K562 (cell line): ENCODE measurements around the gene IL10. TPM values are rescaled to one million over a fixed set of nuclear protein-coding genes. Genes with fewer than 3 reads are reported as not detected.
A peak's percentile ranks its signal among the peaks of the same experiment; 100 is the strongest.

Experiments used
- CC2D1A ChIP-seq: fragments of 450-650 bp; IDR thresholded peaks from 2 replicates; pipeline ENCODE4 v1.6.1; 2017; ENCODE audit warnings: mild to moderate bottlenecking
- DEAF1 ChIP-seq: fragments of 450-650 bp; formaldehyde crosslinking; IDR thresholded peaks from 2 replicates; pipeline ENCODE4 v1.4.0; 2020; ENCODE audit warnings: mild to moderate bottlenecking, moderate library complexity
- ELF2 ChIP-seq: fragments of 250-450 bp; sonication (Bioruptor Pico); IDR thresholded peaks from 2 replicates; pipeline ENCODE4 v1.5.0; 2021; ENCODE audit warnings: mild to moderate bottlenecking
- KDM5B ChIP-seq: fragments of 200-600 bp; sonication (generic); IDR thresholded peaks from 2 replicates; pipeline ENCODE4 v1.6.1; 2012; ENCODE audit warnings: low read depth, mild to moderate bottlenecking, moderate library complexity, low read length, control low read depth, inconsistent platforms; ENCODE audit not compliant: insufficient replicate concordance
- PATZ1 ChIP-seq: fragments of 250-450 bp; sonication (Bioruptor Pico); IDR thresholded peaks from 2 replicates; pipeline ENCODE4 v1.5.0; 2020; ENCODE audit warnings: mild to moderate bottlenecking, borderline replicate concordance
- XRCC3 ChIP-seq: fragments of 450-650 bp; IDR thresholded peaks from 2 replicates; pipeline ENCODE4 v1.6.1; 2017; ENCODE audit warnings: mild to moderate bottlenecking, moderate library complexity
- ZBTB17 ChIP-seq: fragments of 450-650 bp; formaldehyde crosslinking; IDR thresholded peaks from 2 replicates; pipeline ENCODE4 v1.4.0; 2020; ENCODE audit warnings: mild to moderate bottlenecking
- ZBTB5 ChIP-seq: fragments of 450-650 bp; IDR thresholded peaks from 2 replicates; pipeline ENCODE4 v1.6.1; 2017; ENCODE audit warnings: antibody characterized with exemption
- ZNF239 ChIP-seq: fragments of 250-450 bp; sonication (Bioruptor Pico); IDR thresholded peaks from 2 replicates; pipeline ENCODE4 v1.4.0; 2020; ENCODE audit warnings: mild to moderate bottlenecking
- ZNF277 ChIP-seq: fragments of 250-450 bp; sonication (Bioruptor Pico); IDR thresholded peaks from 2 replicates; pipeline ENCODE4 v1.8.0; 2022; ENCODE audit warnings: inconsistent platforms, mild to moderate bottlenecking, moderate library complexity, borderline replicate concordance
- ZNF318 ChIP-seq, 2 experiments: fragments of 450-650 bp; IDR thresholded peaks; 2 replicates each; pipeline ENCODE4 v1.6.1; 2016; ENCODE audit warnings: mild to moderate bottlenecking in 2 of 2, borderline replicate concordance in 1 of 2, low read depth in 1 of 2, moderate library complexity in 1 of 2
- ZNF695 ChIP-seq: fragments of 450-650 bp; formaldehyde crosslinking; IDR thresholded peaks from 2 replicates; pipeline ENCODE4 v1.4.0; 2020; ENCODE audit warnings: mild to moderate bottlenecking, moderate library complexity
- polyA plus RNA-seq, 8 experiments: library from polyadenylated mRNA; depleted of rRNA in 4 of 8; stranded (reverse) in 5 of 8; unstranded in 3 of 8; fragments of >200 nt; fragmentation: Nextera tagmentation in 2 of 8; fragmentation: Illumina TruSeq in 1 of 8; extraction: Ambion mirVana in 2 of 8; extraction: Trizol in 1 of 8; gene quantifications; 2 replicates each; pipeline versions ENCODE4 v1.2.1 to v1.2.3, GENCODE V29; 2011 to 2014; ENCODE audit warnings: inconsistent platforms in 1 of 8, missing spikeins in 1 of 8
- total RNA-seq, 7 experiments: library from RNA; depleted of rRNA in 6 of 7; stranded (reverse); fragments of >200 nt in 6 of 7; fragmentation: Illumina TruSeq in 2 of 7; extraction: Trizol in 2 of 7; gene quantifications; 2 replicates each; pipeline versions ENCODE4 v1.2.1 to v1.2.3, GENCODE V29; 2011 to 2021; ENCODE audit warnings: low replicate concordance in 1 of 7

Gene IL10
- total and polyA plus RNA-seq, 9 of the 15 experiments (the other 6 are each of a cell fraction or from before 2014, with no cell fraction given), result 0.29 TPM; not detected in 8

GRCh38 chr1:206735553-206736031, 36.7 kb downstream of the IL10 start (continued):
- TF ChIP-seq ZBTB5 (no peak), ZNF318 (IDR thresholded peaks at IDR 0.05; ENCODE audit: borderline replicate concordance in 1 of 2, low read depth in 1 of 2) (peak in 1 of 2 experiments; percentile 66; a peak in 1 of 4 replicates), ELF2 (CRISPR knock-in tag) (no peak), CC2D1A (peak; percentile 79; the same call in 1 of the 2 replicates), PATZ1 (CRISPR knock-in tag) (no peak), DEAF1 (CRISPR knock-in tag) (peak; percentile 38; the same call in 1 of the 2 replicates), ZNF239 (CRISPR knock-in tag) (peak; percentile 53; the same call in 1 of the 2 replicates), ZBTB17 (CRISPR knock-in tag) (peak; percentile 82), ZNF277 (no peak), ZNF695 (no peak), KDM5B (no peak), XRCC3 (no peak)
